Hematopoietic multipotent progenitor cell treated with erythropoietin and hydrocortisone succinate and interleukin-3 and kit ligand, for 8 days (in vitro differentiated cells): Measurements from ENCODE around the gene C3orf52.

Source experiments
- DNase-seq: peaks from one replicate; pipeline ENCODE4 v3.0.0-alpha.2; 2015

The C3orf52 gene

GRCh38 chr3:112086875-112087524 lies 811 bp downstream of the C3orf52 start:
- DNase-seq = no peak

DNA sequence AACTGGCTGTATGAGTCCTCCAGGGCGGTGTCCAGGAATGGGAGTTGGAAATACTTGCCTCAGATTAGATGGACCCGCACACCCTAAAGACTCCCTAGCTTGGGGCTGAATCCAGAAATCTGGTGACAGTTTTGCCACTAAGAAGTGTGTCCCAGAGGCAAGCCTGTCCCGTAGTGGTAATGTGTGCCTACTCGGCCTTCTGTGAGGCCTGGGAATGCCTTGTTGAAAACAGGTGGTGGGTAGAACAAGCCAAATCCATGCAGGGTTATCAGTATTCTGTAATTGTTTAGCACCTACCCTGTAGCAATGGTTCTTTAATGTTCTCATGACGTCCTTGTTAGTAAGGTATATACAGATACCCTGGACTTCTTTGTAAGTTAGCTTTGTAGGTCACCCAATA lies 1.6 kb downstream of the C3orf52 start:
- DNase-seq = no peak

DNA sequence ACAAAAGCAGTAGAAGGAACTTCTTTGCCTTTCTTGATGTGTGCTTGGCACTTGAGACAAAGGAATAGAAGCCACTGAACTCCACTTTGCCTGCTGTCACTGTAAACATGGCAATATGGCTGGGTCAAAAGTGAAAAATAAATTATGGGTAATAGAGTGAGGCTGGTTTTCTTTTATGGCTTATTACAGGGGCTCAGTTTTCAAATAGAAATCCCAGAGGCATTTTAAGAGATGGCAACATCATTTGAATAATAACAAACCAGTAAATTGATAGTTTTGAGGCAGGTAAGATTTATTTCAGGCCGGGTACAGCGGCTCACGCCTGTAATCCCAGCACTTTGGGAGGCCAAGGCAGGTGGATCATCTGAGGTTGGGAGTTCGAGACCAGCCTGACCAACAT lies 2.8 kb downstream of the C3orf52 start:
- no peak for DNase-seq

GRCh38 chr3:112089956-112090886 lies 4.0 kb downstream of the C3orf52 start:
- DNase-seq = no peak

DNA sequence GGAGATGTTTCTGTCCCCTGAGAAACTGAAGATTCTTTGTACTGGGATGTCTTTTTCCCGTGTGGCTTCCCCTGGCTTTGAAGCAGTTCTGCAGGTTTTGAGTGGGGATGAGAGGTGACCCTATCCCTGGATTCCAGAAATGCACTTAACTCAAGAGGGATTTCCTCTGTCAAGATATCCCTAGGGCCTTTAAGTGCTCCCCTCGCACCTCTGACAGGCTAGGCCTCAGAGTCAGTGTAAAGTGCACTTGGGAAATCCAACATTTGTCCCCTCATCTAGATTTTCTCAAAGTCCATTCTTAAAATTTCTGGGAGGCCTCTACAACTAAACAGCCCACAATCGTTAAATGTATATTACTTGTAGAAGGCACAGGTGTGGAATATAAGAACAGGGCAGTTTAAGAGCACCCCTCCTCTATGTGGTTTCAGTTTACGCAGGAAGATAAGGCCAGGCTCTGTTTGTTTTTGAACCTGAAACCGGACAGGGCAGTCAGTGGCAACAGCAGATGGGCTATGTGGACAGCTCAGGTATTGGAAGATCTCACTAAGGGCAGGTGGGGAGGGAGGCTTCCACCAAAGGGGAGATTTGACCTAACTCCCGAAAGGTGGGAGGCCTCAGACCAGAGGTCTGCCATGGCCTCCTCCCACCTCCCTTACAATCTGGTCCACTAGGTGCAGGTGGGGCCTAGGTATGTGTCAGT lies 4.8 kb downstream of the C3orf52 start:
- no peak for DNase-seq

- DNase-seq = no peak
These were observed 6.4 kb downstream of the C3orf52 start for GRCh38 chr3:112092496-112093179.

DNA sequence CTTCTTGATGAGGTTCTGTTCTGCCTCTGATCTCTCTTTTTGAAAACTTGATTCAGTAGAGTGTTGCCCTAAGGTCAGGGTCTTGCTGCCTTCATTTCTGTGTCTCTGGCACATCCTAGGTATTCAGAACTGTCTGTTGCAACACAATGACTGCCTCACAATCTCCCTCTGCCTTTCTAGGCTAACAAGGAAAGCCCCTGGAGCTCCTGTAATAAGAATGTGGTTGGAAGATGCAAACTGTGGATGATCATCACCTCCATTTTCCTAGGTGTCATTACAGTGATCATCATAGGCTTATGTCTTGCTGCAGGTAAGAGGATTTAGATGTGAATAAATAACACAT lies 7.0 kb downstream of the C3orf52 start:
- DNase-seq = no peak

- no peak for DNase-seq
These were observed 9.5 kb downstream of the C3orf52 start for GRCh38 chr3:112095731-112096130.

DNA sequence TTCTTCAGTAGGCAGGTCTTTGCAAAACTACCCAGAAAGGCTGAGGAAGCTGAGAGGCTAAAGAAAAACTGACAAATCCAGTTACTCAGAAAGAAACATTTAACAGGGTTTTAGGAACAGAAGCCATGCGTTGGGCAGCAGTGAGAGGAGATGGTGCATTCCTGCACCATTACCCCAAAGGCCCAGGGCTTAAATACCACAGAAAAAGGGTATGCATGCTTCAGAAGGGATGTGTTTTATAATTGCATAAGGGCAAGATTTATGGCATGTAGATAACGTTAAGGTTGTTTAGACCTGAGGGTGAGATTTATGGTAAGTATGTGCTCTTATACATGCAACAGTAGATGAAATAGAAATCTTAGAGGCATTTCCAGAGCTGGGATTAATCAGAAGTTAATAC lies 10.0 kb downstream of the C3orf52 start:
- no peak for DNase-seq

- DNase-seq = peak; percentile 20
These were observed 11.2 kb downstream of the C3orf52 start for GRCh38 chr3:112097378-112097777.

GRCh38 chr3:112101916-112102315 lies 15.7 kb downstream of the C3orf52 start:
- DNase-seq = no peak

- no peak for DNase-seq
These were observed 18.6 kb downstream of the C3orf52 start for GRCh38 chr3:112104774-112105173.

DNA sequence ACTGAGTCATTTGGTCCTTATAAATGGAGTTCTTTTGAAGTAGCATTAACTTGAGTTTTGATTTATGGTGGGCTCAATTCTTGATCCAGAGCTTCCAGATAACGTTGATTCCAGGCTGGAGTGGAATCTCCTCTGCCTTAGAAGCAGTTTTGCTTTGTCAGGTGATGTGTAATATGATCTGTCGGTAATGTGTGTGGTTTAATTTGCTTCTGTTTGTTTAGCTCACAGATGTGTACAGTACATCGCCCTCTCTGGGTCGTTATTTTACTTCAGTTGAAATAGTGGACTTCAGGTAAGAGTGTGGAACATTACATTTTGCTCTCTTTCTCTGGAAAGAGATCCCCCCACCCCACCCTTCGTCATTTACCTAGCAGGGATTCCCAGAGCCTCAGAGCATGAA lies 23.1 kb downstream of the C3orf52 start:
- no peak for DNase-seq

- peak; percentile 81 for DNase-seq
These were observed 25.7 kb downstream of the C3orf52 start for GRCh38 chr3:112111785-112112402.

GRCh38 chr3:112114576-112115160 lies 28.5 kb downstream of the C3orf52 start:
- DNase-seq = no peak

DNA sequence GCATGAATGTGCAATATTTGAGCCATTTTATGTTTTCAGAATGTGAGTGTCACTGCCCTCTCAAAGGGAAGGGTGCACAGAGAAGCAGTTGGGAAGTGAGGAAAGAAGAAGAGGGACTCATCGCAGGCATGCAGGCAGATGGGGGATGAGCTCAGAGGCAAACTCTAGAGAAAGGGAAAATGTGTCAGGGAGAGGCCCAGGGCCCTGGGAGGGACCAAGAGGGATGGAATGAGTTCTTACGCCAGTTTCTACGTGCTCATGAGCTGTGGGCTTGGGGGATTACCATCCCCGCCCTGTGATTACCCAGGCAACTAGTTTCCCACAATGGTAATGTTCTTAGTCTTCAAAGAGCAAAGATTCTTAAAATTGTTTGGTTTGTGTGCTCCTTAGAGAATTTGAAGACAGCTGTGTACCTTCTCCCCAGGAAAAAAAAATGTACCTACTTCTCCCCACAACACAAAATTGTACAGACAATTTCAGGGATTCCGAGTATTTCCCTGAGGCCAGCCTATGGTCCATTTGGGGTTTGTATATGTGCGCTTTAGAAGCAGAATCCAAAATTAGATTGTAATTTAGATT lies 29.1 kb downstream of the C3orf52 start:
- DNase-seq = no peak

GRCh38 chr3:112115806-112116383 lies 29.7 kb downstream of the C3orf52 start:
- DNase-seq = no peak

GRCh38 chr3:112116748-112117186 lies 30.6 kb downstream of the C3orf52 start:
- no peak for DNase-seq

- DNase-seq = no peak
These were observed 31.2 kb downstream of the C3orf52 start for GRCh38 chr3:112117415-112117814.

- DNase-seq = no peak
These were observed 31.8 kb downstream of the C3orf52 start for GRCh38 chr3:112117841-112118571.
